GM19438 (cell line): ENCODE data around the gene USP27X.
A peak's percentile ranks its signal among the peaks of the same experiment; 100 is the strongest.

Experiments used
- ATAC-seq: cut with Tn5 transposase; IDR thresholded peaks from one replicate; pipeline ENCODE4 v1.9.1; 2021; ENCODE audit warnings: low read depth; ENCODE audit not compliant: unreplicated experiment

Gene USP27X

DNA sequence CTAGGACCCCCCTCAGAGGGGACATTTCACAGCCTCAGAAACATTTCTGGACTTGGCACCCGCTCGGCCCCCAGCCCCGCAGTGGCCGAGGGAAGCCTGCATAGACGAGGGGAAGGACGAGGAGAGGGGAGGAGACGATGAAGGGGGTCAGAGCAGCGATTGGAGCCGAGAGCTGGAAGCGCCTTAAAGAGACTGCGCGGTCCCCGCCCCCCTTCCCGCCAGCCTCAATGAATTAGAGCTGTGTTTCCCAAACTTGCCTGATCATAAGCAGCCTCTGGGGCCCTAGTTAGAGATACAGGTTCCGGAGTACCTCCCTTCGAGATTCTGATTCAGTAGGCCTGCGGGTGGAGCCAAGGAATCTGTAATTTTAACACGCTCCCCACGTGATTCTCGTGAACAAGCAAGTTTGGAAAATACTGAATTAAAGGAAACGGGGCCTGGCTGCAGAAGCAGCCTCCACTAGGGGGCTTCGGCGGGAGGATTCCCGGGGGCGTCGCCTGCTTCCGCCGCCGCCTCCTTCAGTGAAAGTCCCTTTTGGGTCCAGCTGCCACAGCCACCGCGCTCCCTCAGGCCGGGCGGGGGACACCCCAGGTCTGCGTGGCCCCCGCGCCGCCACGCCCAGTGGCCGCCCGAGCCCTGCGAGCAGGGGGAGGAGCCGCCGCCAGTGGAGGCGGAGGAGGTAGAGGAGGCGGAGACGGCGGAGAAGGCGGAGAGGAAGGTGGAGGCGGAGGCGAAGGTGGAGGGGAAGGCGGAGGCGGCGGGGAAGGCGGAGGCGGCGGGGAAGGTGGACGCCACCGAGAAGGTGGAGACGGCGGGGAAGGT, at the start of gene USP27X:
TSS of gene USP27X (plus strand) at position 651 of the 822 bp plus-strand sequence. CDS start 824 bp downstream, outside the sequence.
- peak; percentile 90 for ATAC-seq

DNA sequence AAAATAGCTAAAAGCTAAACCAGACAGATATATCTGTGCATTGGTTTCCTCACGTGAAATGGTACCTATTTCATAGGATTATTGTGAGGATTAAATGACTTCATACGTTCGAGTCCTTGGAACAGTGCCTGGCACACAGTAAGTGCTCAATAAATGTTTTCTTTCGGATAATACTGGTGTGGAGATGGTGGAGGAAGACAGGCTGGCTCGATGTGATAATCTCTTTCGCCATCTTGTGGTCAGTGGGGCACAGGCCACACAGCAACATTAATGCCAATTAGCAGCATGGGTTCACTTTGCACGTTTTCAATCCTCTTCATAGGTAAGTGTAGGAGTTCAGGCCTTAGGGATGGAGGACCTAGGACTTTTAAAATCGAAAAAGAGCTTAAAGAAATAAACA, 40.9 kb upstream of the USP27X start:
- no peak for ATAC-seq

DNA sequence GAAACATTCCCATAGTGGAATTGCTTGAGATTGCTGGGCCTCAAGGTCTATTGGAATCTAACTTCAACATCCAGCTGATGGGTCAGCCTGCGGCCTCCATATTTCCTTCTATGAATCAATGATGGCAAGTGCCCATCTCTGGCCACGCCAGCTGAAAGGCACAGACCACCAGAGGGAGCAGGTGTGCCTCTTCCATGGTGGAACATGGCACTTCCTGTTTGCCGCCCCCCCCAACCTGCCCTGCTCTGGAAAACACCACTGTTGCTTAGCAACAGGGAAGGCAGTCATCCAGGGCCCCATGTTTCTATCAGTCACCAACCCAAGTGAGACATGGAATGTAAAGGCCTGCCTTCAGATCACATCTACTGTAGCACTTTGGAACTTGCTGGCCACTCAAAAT, 38.6 kb upstream of the USP27X start:
- ATAC-seq = peak; percentile 51

DNA sequence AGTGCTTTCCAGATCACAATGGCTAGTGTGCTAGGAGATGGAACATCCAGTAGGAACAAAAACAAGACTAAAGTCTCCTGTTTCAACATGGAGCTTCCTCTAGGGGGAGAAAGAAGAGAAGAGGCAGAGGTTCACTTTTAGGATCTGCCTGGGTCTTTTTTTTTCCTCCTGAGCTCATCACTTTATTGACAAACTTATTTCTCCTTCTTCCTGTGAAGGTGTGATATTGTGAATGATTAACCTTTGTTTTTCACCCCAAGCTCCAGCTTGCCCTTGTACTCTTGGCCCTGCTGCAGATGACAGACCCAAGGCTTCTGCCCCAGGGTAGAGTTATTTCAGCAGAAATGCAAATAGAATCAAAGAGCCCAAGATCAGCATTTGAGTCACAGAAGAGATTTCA, 36.7 kb upstream of the USP27X start:
- ATAC-seq = no peak

DNA sequence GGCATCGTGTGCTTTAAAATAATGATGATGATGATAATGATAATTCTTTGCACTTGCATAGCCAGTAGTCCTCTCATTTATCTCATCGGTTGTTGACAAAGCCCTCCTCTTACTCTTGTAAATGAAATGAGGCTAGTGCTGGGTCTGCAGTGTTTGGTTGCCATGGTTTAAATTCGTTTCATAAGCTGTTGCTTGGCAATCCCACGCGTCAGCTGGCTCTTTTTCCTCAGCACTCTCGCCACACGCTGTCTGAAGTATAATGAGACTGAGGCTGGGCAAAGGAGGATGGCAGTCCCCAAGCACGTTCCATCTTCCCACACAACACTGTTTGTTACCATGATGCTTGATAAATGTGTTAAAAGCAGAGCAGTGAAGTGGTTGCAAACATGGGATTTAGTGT, 34.7 kb upstream of the USP27X start:
- no peak for ATAC-seq

DNA sequence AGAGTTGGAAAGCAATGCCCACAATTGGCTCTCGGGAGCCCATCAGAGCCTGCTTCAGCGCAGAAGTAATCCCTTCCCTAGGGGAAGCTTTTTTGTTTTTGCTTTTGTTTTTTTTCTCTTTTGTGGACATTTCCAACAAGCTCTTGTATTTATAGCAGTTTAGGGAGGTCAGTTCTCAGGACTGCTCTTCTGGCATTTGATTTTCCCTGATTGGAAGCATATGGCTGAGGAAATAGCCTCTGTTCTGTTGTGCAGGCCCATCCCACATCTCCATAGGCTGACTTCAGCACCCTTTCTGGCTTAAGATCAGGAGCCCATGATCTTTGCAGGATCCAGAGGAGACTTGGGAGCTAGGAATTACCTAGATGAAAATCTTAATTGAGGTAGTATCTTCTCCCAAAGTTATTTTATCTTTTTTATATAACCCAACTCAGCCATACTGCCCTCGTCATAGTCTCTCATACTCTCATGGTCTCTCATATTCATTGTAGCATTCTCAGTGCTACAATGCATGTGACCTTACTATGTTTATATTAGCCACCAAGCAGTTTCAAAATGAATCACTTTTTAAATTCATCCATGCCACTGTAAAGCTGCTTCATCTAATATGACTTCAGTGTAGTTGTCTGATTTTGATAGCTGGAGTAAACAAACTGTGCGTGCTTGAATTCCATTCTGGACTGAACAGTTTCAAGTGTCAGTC, 33.4 kb upstream of the USP27X start:
- ATAC-seq = no peak

DNA sequence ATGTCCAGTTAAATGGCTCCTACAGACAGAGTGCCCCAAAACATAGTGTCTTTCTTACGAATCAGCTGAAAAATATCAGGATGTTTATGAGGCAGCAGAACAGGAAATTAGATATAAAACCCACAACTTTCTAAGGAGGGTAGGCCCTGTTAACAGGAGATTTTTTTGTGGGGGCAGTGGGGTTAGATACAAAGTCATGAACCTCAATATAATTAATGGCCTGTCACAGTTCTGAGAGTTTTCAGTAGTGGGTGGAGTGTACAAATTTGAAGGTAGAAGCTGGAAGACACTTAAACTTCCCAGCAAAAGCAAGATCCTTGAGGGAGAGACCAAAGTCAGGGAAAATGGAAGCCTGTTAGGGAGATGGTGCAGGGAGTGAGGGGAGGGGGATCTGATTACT, 32.8 kb upstream of the USP27X start:
- no peak for ATAC-seq

DNA sequence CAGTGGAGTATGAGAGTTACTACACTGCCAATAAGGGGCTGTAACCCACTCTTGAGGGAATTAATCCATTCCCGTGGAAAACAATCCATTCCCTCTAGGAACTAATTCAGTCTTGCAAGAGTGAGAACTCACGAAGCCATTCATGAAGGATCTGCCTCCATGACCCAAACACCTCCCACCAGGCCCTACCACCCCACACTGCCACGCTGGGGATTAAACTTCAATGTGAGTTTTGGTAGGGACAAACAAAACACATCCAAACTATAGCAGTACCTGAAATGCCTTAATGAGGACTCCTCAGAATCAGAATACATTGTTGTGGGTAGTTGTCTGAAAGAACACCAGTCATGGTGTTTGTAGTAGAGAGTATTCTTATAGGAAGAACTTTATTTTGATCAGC, 31.0 kb upstream of the USP27X start:
- no peak for ATAC-seq

DNA sequence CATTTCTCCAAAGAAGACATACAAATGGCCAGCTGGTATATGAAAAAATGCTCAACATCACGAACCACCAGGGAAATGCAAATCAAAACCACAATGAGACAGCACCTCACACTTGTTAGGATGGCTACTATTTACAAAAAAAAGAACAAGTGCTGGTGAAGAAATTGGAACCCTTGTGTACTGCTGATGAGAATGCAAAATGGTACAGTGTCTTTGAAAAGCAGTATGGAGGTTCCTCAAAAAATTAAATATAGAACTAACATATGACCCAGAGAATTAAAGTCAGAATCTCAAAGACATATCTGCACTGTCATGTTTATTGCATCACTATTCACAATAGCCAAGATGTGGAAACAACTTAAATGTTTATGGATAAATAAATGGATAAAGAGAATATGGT, 29.3 kb upstream of the USP27X start:
- no peak for ATAC-seq

DNA sequence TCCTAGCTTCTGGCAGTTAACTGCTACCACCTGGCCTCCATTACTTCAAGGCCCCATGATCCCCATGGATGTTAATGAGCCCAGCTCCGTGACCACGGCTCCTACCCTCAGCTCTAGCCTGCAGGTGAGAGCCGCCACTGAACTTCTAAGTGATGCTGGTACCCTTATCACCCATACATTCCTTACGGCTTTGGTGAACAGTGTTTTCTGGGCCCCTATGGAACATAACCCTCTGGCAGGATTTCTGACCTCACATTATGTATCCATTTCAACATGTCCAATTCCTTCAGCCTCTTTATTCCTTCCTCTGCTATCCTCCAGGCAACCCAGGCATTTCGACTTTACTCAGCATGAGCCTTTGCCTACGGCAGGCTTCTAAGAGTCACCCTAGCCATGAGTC, 25.6 kb upstream of the USP27X start:
- no peak for ATAC-seq

DNA sequence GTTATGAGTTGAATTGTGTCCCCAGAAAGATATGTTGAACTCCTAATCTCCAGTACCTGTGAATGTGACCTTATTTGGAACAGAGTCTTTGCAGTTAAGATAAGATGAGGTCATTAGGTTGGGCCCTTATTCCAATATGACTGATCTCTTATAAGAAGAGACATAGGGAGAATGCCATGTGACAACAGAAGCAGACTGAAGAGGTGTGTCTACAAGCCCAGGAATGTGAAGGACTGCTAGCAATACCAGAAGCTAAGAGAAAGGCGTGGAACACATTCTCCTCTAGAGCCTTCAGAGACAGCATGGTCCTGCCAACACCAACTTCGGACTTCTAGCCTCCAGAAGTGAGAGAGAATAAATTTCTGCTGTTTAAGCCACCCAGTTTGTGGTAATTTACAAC, 22.5 kb upstream of the USP27X start:
- no peak for ATAC-seq

DNA sequence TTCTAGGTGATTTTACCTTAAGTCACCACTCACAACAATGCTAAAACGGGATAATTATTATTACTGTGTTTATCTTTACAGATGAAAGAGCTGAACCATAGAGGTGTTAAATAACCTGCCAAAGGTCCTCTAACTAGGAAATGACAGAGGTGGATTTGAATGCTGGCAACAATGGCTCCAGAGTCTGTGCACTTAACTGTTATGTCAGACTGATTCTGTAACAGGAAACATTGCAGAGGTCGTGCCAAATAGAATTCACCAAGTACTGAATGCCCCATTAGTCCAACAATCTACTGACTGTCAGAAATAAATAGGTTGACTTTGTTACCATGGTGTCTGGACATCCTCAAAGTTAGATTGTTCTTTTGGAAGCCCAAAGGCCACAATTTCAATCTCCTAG, 20.9 kb upstream of the USP27X start:
- ATAC-seq = no peak

DNA sequence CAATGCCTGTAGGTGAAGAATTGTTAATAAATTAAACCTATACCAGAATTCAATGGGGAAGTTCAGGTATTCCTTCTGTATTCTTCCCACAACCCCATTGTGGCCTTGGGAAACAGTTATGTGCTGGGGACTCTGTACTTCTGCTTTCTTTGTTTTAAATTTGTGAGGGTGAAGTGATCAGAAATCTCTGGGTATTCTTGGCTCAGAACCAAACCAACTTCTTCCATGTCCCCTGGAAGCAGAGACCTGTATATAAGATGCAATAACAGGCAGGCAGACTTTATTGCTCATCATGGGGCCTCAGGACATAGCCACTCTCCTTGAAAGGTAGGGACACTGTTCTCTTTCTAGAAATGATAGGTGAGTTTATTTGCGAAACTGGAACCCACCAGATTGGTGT, 19.8 kb upstream of the USP27X start:
- ATAC-seq = no peak

DNA sequence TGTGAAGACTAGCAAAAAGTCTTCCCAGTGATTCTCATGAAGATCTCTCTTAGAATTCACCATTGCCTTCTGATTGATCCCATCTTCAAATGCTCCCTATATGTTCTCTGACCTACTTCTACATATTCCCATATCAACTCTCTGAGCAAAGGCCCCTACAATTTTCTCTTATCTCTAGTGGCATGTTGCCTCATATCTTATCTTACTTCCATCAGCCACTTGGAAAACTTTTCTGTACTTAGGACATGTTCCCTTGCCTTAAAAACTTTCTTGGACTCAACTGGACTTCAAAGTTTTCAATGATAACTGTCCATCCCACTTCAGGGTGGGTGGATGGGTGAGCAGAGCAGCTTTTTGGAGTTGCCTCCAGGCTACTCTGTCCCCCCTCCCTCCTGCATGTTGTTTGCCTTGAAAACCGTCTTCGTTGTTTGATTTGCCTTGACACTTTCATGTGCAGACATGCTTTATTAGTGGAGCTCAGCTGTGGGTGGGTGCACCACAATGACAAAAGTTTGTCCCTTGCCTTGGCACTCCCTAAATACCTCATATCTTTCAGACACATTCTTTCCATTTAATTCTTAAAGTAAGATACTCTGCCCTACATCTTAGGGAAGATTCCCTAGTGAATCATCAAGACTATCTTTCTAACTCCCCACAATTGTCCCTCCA, 18.3 kb upstream of the USP27X start:
- ATAC-seq = no peak

DNA sequence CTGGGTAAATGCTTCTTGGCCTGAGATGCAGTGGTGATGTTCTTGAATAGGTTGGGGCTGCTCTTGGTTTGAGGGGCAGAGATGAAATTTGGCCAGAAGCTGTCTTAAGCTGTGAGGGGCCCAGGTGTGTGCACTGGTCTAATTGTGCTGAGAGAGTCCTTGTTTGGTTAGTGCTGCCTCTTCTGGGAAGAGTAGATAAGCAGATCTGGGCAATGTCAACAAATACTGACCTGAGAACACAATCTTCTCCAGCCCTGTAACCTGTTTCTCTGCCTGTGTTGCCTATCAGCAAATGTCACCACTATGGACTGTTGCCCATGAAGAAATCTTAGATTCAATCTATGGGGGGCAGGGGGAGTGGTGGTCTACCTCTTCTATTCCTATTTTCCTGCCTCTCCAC, 17.2 kb upstream of the USP27X start:
- ATAC-seq = no peak

DNA sequence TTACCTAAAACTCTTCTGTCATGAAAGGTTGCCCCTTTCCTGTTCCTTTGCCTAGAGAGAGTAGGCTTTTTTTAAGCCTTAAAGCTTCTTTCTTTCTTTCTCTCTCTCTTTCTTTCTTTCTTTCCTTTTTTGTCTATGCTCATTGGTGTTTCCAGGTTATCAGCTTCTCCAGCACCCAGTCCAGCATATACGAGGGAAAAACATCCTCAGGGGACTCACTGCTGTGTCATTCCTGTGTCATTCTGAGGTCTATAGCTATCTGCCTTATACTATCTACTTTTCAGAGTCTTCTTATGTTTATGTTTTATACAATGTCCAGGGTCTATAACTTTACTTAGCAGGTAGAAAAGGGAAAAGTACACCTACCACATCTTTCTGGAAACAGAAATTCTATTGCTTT, 10.5 kb upstream of the USP27X start:
- no peak for ATAC-seq

DNA sequence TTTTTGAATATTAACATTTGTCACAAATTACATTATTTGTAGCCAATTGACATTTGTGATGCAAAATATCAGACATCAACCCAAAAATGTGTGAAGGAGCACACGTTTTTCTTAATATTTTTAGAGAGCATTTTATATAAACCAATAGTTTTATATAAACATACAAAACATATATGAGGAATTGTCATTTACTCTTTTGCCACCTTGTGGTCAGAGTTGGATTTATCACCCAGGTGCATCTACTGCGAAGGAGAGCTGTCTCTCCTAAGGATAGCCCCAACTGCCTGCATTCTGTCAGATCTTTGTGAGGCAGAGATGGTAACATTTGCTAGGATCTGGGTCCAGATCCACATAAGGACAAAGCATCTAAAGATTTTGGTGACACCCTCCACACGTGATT, 2.5 kb upstream of the USP27X start:
- no peak for ATAC-seq

DNA sequence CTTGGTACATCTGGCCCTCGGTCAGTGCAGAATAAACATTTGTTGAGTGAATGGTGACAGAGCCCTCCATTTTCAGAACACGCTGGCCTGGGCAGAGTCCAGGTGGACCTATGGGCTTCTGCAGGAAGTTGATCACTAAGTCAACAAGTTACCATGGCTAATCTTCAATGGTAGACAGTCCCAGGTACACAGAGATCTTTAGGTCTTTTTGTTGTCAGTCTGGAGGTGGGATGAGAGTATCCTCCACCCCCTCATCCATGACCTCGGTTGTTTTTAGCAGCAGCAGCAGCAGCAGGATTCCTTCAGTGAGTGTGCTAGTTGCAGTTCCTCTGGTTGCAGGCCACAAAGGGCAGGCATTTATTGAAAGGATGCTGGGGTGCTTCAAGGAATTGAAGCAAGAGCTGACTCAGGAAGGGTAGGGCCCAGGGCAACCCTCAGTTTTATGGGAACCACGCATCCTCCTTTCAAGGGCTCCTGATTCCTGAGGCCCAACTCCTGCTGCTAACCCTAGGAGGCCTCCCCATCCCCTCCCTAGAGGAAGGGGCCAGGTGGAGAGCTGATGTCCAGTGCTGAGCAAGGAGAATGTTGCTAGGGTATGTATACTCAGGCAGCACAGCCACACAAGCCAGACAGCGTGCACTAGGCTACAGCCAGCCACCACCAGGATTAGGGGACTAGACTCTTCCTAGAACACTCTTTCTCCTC, 1.7 kb upstream of the USP27X start:
- no peak for ATAC-seq

DNA sequence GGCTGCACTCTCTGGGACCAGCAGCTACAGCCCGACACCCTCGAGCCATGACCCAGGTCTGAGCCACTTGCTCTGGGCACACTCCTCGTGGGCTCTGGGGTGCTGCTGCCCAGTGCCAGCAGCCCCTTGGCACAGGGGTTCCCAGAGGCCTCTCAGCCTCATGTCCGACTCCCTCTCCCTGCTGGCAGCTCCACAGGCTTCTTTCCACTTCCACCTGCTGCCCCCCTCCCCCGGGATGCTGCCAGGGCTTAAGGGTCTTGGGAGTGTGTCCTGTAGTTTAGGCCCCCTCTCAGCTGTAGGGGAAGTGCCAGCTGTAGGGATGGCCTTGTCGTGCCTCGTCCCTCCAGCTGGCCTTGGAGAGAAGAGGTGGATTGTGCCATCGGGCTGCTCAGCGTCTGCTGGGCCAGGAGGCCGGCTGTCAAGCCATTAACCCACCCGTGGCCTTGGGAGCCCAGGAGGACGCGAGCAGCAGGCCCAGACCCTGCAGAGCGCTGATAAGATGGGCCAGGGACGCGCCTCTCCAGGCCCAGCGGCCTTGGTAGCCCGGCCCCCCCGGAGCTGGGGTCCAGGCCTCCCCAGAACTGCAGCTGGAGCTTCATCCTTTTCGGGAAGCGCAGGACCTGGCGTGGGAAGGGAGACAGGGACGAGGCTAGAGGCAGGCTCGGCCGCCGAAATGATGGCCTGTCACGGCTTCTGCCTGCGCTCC, 1.0 kb upstream of the USP27X start:
- ATAC-seq = no peak

DNA sequence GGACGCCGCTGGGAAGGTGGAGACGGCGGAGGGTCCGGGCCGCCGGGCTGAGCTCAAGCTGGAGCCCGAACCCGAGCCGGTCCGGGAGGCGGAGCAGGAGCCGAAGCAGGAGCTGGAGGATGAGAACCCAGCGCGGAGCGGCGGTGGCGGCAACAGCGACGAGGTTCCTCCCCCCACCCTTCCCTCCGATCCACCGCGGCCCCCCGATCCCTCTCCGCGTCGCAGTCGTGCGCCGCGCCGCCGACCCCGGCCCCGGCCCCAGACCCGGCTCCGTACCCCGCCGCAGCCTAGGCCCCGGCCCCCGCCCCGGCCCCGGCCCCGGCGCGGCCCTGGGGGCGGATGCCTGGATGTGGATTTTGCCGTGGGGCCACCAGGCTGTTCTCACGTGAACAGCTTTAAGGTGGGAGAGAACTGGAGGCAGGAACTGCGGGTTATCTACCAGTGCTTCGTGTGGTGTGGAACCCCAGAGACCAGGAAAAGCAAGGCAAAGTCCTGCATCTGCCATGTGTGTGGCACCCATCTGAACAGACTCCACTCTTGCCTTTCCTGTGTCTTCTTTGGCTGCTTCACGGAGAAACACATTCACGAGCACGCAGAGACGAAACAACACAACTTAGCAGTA, 483 bp downstream of the USP27X start:
- ATAC-seq = no peak
